HCT116 (cell line): Measurements from ENCODE around the gene GP1BB. TPM values are rescaled to one million over a fixed set of nuclear protein-coding genes. Genes with fewer than 3 reads are reported as not detected.

ENCODE experiments used
- ATAC-seq: fragments of 200-7000 bp; cut with Tn5 transposase; 2 replicates; pipeline ENCODE4 v1.9.1; 2020; ENCODE audit warnings: mild to moderate bottlenecking, moderate library complexity
- BruUV-seq: library from RNA; stranded (reverse); fragments of 400-500 nt; replicated peaks from 2 replicates; lab custom pipeline; 2021; lab: Mats Ljungman, UMichigan
- CTCF ChIA-PET: fragments of 300-600 bp; sonication (Branson Sonifier 250); formaldehyde crosslinking; loops from one replicate; lab custom pipeline; 2021; ENCODE audit warnings: antibody characterized with exemption; lab: Charles Lee
- POLR2A ChIA-PET: fragments of 300-600, 350-600 bp; sonication (Branson Sonifier 250); formaldehyde crosslinking; loops from one replicate; lab custom pipeline; 2021; ENCODE audit warnings: antibody characterized with exemption; lab: Charles Lee
- RAD21 ChIA-PET, 2 experiments: fragments of 300-600 bp; sonication (Branson Sonifier 250); formaldehyde crosslinking; loops; one replicate each; lab custom pipeline; 2023; ENCODE audit warnings: low total read pairs in 2 of 2; ENCODE audit not compliant: uncharacterized antibody in 2 of 2, unreplicated experiment in 2 of 2, low non-redundant PET in 1 of 2; lab: Charles Lee
- DNase-seq: peaks from one replicate; pipeline ENCODE4 v3.0.0-alpha.2; 2010; ENCODE audit warnings: low read depth, low spot score
- H2AFZ ChIP-seq: fragments of 200-600 bp; shearing (Covaris generic), sonication (generic); 2 replicates; pipeline ENCODE4 v1.6.1; 2017; ENCODE audit warnings: low read depth, mixed run types, mixed read lengths, antibody characterized with exemption, low read length; ENCODE audit not compliant: poor library complexity, severe bottlenecking
- H3K27ac ChIP-seq: 2 replicates; pipeline ENCODE4 v1.5.1; 2012; ENCODE audit warnings: low read depth, low read length
- H3K27me3 ChIP-seq: fragments of 200-600 bp; sonication (generic); 2 replicates; pipeline ENCODE4 v1.6.1; 2016; ENCODE audit warnings: mixed run types, low read length, mixed read lengths; ENCODE audit not compliant: insufficient read depth
- H3K36me3 ChIP-seq, 2 experiments: fragments of 200-500 bp in 1 of 2; fragments of 200-600 bp in 1 of 2; sonication (Bioruptor generic) in 1 of 2; sonication (generic) in 1 of 2; 2 replicates each; pipeline versions ENCODE4 v1.5.1 to v1.6.1; 2014 to 2016; ENCODE audit warnings: low read length in 2 of 2, inconsistent platforms in 1 of 2, mixed read lengths in 1 of 2, mixed run types in 1 of 2; ENCODE audit not compliant: insufficient read depth in 2 of 2, control insufficient read depth in 1 of 2
- H3K4me1 ChIP-seq, 2 experiments: fragments of 200-600 bp in 1 of 2; sonication (generic) in 1 of 2; 2 replicates each; pipeline versions ENCODE4 v1.5.1 to v1.6.1; 2012 to 2017; ENCODE audit warnings: low read length in 2 of 2, inconsistent platforms in 1 of 2, mild to moderate bottlenecking in 1 of 2, mixed read lengths in 1 of 2, mixed run types in 1 of 2, moderate library complexity in 1 of 2; ENCODE audit not compliant: insufficient read depth in 2 of 2, control insufficient read depth in 1 of 2
- H3K4me2 ChIP-seq: fragments of 200-600 bp; sonication (generic); 2 replicates; pipeline ENCODE4 v1.6.1; 2017; ENCODE audit warnings: mixed run types, low read length, mixed read lengths
- H3K4me3 ChIP-seq, 2 experiments: fragments of 200-600 bp in 1 of 2; sonication (generic) in 1 of 2; replicated peaks in 1 of 2; 2 replicates each; pipeline ENCODE4 v1.5.1; 2011 to 2016; ENCODE audit warnings: low read length in 2 of 2, control low read depth in 1 of 2, low read depth in 1 of 2, mild to moderate bottlenecking in 1 of 2, mixed read lengths in 1 of 2, mixed run types in 1 of 2
- H3K79me2 ChIP-seq: fragments of 200-600 bp; sonication (generic); 2 replicates; pipeline ENCODE4 v1.6.1; 2017; ENCODE audit warnings: mild to moderate bottlenecking, mixed run types, low read length, moderate library complexity, mixed read lengths; ENCODE audit not compliant: insufficient read depth
- H3K9ac ChIP-seq: fragments of 200-600 bp; sonication (generic); 2 replicates; pipeline ENCODE4 v1.6.1; 2016; ENCODE audit warnings: low read length, mixed read lengths
- H3K9me2 ChIP-seq: fragments of 200-600 bp; sonication (generic), shearing (Covaris generic); 2 replicates; pipeline ENCODE4 v1.6.1; 2017; ENCODE audit warnings: mixed run types, mild to moderate bottlenecking, moderate library complexity; ENCODE audit not compliant: insufficient read depth
- H3K9me3 ChIP-seq, 2 experiments: fragments of 200-500 bp in 1 of 2; fragments of 200-600 bp in 1 of 2; sonication (Bioruptor generic) in 1 of 2; sonication (generic) in 1 of 2; 2 replicates each; pipeline ENCODE4 v1.6.1; 2014 to 2017; ENCODE audit warnings: low read length in 2 of 2, mixed read lengths in 2 of 2, inconsistent platforms in 1 of 2, low read depth in 1 of 2, mild to moderate bottlenecking in 1 of 2, mixed run types in 1 of 2, moderate library complexity in 1 of 2; ENCODE audit not compliant: control insufficient read depth in 1 of 2, insufficient read depth in 1 of 2
- H4K20me1 ChIP-seq: fragments of 200-600 bp; sonication (generic), shearing (Covaris generic); 2 replicates; pipeline ENCODE4 v1.6.1; 2017; ENCODE audit warnings: mixed run types, mild to moderate bottlenecking, moderate library complexity; ENCODE audit not compliant: insufficient read depth
- CBX3 ChIP-seq: IDR thresholded peaks from 2 replicates; pipeline ENCODE4 v1.6.1; 2012; ENCODE audit warnings: low read depth
- CEBPB ChIP-seq: IDR thresholded peaks from 2 replicates; pipeline ENCODE4 v1.6.1; 2012; ENCODE audit warnings: low read depth
- EGR1 ChIP-seq: IDR thresholded peaks from 2 replicates; pipeline ENCODE4 v1.6.1; 2012; ENCODE audit warnings: low read depth
- ELF1 ChIP-seq: IDR thresholded peaks from 2 replicates; pipeline ENCODE4 v1.6.1; 2012; ENCODE audit warnings: low read depth, borderline replicate concordance
- JUND ChIP-seq: IDR thresholded peaks from 2 replicates; pipeline ENCODE4 v1.6.1; 2012
- POLR2A ChIP-seq: IDR thresholded peaks from 2 replicates; pipeline ENCODE4 v1.7.0; 2011; ENCODE audit warnings: borderline replicate concordance; ENCODE audit not compliant: insufficient read depth, insufficient read length; ENCODE audit errors: extremely low read depth
- POLR2AphosphoS5 ChIP-seq: IDR thresholded peaks from 2 replicates; pipeline ENCODE4 v1.6.1; 2011; ENCODE audit warnings: mild to moderate bottlenecking, low read depth, low read length, moderate library complexity
- RAD21 ChIP-seq: IDR thresholded peaks from 2 replicates; pipeline ENCODE4 v1.6.1; 2012; ENCODE audit warnings: low read depth, mild to moderate bottlenecking
- SRF ChIP-seq: IDR thresholded peaks from 2 replicates; pipeline ENCODE4 v1.6.1; 2012; ENCODE audit warnings: low read depth
- YY1 ChIP-seq: IDR thresholded peaks from 2 replicates; pipeline ENCODE4 v1.6.1; 2011; ENCODE audit warnings: low read length, low read depth, moderate library complexity, mild to moderate bottlenecking; ENCODE audit not compliant: insufficient replicate concordance; ENCODE audit errors: extremely low read depth
- intact Hi-C: fragments of 100-400 bp; cut with micrococcal nuclease; formaldehyde crosslinking; loops from 2 replicates; pipeline ENCODE4 v1.10.0; 2022
- total RNA-seq: library from RNA; stranded (reverse); gene quantifications from one replicate; pipeline ENCODE4 v1.2.1, GENCODE V29; 2021; ENCODE audit not compliant: unreplicated experiment
- TF ChIP-seq, protein P1 (sequence below): IDR thresholded peaks from 2 replicates; pipeline ENCODE4 v1.6.1; 2012
- TF ChIP-seq, protein P2 (sequence below): IDR thresholded peaks from 2 replicates; pipeline ENCODE4 v1.6.1; 2011; ENCODE audit warnings: mild to moderate bottlenecking, low read length, moderate library complexity; ENCODE audit not compliant: insufficient replicate concordance; ENCODE audit errors: extremely low read depth

The GP1BB gene
- total RNA-seq, 1 experiment from 2014 or later = 4.8 TPM

- H3K79me2 ChIP-seq = no peaks in the 10 kb centered on the region
- no peak overlapping the region for H3K4me3 ChIP-seq
- no peak overlapping the region for H2AFZ ChIP-seq
- H3K9me2 ChIP-seq = no peaks in the 10 kb centered on the region
- no peaks in the 10 kb centered on the region for H4K20me1 ChIP-seq
- CTCF ChIA-PET = interaction anchor here (0.7 kb wide), 1 partner anchor 24 kb away, joined by 4 read pairs; no protein-coding TSS in a partner anchor
- POLR2A ChIA-PET = no interaction called here
- TF ChIP-seq RAD21 (no peak), YY1 (no peak), CBX3 (no peak), POLR2AphosphoS5 (no peak), CEBPB (no peak)
- TF ChIP-seq, protein P1, sequence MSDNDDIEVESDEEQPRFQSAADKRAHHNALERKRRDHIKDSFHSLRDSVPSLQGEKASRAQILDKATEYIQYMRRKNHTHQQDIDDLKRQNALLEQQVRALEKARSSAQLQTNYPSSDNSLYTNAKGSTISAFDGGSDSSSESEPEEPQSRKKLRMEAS = no peak
- H3K27me3 ChIP-seq = no peaks in the 10 kb centered on the region
- ATAC-seq (no peak), DNase-seq (no peak)
- intact Hi-C loops = no loop called here
- H3K27ac ChIP-seq = no peak overlapping the region
- peaks cover 4 to 16% of the 10 kb centered on the region in 2 experiments; a peak in 3 of 4 replicates for H3K4me1 ChIP-seq
- no TSS peak for BruUV-seq
- no peaks in the 10 kb centered on the region for H3K36me3 ChIP-seq
- H3K4me2 ChIP-seq = no peak overlapping the region
- RAD21 ChIA-PET = no interaction called here
- H3K9ac ChIP-seq = no peak overlapping the region
- H3K9me3 ChIP-seq = no peaks in the 10 kb centered on the region
Measured at GRCh38 chr22:19753996-19754700, 30.8 kb downstream of the GP1BB start.

GRCh38 chr22:19754701-19755144 is 31.4 kb downstream of the GP1BB start:
- intact Hi-C loops = no loop called here
- Histone ChIP-seq H4K20me1 (no peaks in the 10 kb centered on the region), H3K4me2 (no peak overlapping the region), H3K9me3 (no peaks in the 10 kb centered on the region), H3K27ac (no peak overlapping the region), H3K4me1 (peaks cover 4 to 16% of the 10 kb centered on the region in 2 experiments; a peak in 3 of 4 replicates), H3K79me2 (no peaks in the 10 kb centered on the region), H3K9me2 (no peaks in the 10 kb centered on the region)
- ChIA-PET RAD21 (no interaction called here), POLR2A (no interaction called here), CTCF (no interaction called here)
- no peak for TF ChIP-seq SRF
- TF ChIP-seq CBX3 = no peak
- TF ChIP-seq YY1 = no peak
- TF ChIP-seq POLR2A = no peak
- TF ChIP-seq, protein P2, sequence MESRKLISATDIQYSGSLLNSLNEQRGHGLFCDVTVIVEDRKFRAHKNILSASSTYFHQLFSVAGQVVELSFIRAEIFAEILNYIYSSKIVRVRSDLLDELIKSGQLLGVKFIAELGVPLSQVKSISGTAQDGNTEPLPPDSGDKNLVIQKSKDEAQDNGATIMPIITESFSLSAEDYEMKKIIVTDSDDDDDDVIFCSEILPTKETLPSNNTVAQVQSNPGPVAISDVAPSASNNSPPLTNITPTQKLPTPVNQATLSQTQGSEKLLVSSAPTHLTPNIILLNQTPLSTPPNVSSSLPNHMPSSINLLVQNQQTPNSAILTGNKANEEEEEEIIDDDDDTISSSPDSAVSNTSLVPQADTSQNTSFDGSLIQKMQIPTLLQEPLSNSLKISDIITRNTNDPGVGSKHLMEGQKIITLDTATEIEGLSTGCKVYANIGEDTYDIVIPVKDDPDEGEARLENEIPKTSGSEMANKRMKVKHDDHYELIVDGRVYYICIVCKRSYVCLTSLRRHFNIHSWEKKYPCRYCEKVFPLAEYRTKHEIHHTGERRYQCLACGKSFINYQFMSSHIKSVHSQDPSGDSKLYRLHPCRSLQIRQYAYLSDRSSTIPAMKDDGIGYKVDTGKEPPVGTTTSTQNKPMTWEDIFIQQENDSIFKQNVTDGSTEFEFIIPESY = no peak
- TF ChIP-seq EGR1 = no peak
- no peak for TF ChIP-seq JUND
- no peak for TF ChIP-seq ELF1
- TF ChIP-seq, all 23 proteins: peak for 0
- Histone ChIP-seq H3K36me3 (no peaks in the 10 kb centered on the region), H3K27me3 (no peaks in the 10 kb centered on the region), H3K4me3 (no peak overlapping the region), H2AFZ (no peak overlapping the region), H3K9ac (no peak overlapping the region)
- no peak for ATAC-seq
- DNase-seq = no peak
- BruUV-seq = no TSS peak
